DMS114 treated with DMSO at 0.1 percent for 48 hours (cell line): ENCODE data around the gene OR52K1.
"Not testable (repeated sequence)": the region's sequence is repeated elsewhere in the genome, so short reads cannot be mapped to it uniquely, and the experiment has no call there.

Experiments
- DNase-seq: peaks from one replicate; lab custom pipeline; 2025; ENCODE audit not compliant: unreplicated experiment; lab: John Stamatoyannopoulos, UW

OR52K1 gene

DNA sequence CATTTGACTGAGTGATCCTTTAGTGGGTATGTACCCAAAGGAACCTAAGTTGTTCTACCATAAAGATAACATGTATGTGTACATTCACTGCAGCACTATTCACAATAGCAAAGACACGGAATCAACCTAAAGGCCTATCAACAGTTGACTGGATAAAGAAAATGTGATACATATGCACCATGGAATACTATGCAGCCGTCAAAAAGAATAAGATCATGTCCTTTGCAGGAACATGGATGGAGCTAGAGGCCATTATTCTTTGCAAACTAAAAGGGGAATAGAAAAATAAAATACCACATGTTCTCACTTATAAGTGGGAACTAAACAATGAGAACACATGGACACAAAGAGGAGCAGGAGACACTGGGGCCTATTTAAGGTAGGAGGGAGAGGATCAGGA, 9.0 kb downstream of the OR52K1 start:
- not testable (repeated sequence) for DNase-seq

DNA sequence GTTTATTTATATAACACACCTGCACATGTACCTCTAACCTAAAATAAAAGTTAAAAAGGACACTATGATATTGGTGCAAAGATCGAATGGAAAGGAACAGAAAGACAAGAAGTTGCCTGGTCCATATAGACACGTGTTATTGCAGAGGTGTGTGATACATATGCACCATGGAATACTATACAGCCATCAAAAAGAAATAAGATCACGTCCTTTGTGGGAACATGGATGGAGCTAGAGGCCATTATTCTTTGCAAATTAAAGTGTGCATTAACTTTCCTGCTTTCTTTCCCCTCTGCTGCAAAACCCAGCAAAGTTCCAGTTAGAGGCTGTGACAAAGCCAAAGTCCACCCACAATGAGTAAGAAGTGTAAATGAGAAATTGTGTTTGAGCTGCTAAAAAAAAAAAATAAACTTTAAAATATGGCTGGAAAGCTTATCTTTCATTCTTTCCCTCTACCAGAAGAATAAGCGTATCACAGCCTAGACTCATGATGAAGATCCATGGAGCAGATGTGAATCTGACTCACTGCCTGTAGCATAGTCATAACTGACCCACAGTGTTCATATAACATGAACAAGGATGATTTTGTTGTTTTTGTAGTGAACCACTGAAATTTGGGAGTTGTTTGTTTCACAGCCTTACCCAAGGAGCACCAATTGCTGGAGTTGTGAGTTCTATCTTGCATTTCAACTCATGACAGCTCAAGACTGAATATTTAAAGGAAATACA, 9.6 kb downstream of the OR52K1 start:
- DNase-seq: no peak

DNA sequence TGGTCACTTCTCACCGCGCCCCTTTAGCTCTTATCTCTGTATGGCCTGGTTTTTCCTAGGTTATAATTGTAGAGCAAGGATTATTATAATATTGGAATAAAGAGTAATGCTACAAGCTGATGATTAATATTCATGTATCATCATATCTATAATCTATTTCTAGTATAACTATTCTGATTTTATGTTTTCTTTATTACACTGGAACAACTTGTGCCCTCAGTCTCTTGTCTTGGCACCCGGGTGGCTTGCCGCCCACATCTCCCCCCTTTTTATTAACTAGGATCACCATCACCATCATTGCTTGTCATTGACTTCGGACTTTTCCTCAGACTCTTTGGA, 11.0 kb downstream of the OR52K1 start:
- DNase-seq: no peak

DNA sequence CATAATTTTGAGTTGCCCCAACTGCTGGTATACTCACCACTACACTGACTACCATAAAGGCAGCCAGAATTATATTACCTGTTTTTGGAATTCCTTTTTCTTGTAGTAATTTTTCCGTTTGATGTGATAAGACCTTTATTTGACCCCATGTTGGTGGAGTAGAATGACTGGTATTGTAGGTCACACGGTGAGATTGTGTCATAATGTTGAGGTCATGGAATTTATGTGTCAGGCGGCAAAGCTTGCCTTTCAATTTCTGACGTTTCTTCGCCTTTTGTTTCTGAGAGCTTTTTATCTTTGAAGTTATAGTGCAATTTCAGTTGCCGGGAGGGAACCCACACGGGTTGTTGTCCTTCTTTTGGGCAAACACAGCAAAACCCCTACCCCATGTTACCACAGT, 13.0 kb downstream of the OR52K1 start:
- no peak for DNase-seq

DNA sequence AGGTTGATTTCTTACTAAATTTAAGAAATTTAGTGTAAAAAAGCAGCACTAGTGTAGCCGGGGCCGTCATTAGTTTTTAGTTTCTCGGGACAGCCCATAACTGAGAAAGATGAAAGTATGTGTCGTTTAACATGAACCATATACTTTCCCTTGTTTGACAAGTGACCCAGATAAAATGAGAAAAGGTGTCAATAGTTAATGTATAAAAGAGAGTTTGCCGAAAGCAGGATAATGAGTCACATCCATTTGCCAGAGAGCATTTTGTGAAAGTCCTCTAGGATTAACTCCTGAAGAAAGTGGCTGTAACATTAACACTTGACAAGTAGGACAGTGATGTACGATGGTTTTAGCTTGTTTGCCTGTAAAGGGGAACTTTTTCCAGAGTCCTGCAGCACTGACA, 13.5 kb downstream of the OR52K1 start:
- no peak for DNase-seq

DNA sequence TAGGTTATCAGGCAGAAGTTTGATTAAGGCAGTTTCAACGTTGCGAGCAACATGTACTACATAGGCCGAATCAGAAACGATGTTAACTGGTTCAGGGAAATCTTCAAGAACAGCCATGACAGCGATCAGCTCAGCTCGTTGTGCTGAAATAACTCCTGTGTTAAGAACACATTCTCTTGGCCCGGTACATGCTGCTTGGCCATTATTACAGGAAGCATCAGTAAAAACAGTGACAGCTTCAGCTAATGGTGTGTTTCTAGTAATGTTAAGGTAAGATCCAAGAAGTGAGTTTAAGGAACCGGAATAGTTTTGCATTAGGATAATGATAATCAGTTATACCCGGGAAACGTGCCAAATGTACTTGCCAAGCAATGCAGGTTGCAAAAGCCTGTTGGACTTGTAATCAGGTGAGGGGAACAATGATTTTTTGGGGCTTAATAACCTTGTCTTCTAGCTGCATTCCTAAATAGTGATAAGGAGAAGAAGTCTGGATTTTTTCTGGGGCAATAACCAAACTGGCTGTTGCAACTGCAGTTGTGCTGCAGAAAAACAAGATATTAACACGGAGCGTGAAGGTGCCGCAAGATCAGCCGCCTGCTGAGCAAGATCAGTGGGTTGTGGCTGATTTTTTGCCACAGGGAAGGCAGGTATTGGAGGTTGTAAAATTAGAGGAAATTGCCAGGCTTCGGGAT, 14.3 kb downstream of the OR52K1 start:
- no peak for DNase-seq

DNA sequence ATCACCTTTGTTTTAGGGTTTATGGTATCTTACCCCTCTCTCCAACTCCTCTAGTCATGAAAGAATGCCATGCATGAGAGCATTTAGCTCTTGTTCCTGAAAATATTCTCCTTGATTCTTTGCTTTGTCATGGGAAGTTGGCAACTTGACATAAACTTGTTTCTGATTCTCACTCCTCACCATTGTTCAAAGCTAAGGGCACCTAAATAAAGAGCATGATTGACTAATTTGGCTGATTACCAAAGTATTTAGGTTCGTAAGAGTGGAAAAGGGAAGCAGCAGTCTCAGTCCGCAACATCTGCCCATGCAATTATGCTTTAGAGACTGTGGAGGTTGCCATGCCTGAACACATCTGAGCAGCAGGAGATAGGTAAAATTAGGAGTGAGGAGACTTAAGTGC, 26.4 kb downstream of the OR52K1 start:
- DNase-seq: no peak

DNA sequence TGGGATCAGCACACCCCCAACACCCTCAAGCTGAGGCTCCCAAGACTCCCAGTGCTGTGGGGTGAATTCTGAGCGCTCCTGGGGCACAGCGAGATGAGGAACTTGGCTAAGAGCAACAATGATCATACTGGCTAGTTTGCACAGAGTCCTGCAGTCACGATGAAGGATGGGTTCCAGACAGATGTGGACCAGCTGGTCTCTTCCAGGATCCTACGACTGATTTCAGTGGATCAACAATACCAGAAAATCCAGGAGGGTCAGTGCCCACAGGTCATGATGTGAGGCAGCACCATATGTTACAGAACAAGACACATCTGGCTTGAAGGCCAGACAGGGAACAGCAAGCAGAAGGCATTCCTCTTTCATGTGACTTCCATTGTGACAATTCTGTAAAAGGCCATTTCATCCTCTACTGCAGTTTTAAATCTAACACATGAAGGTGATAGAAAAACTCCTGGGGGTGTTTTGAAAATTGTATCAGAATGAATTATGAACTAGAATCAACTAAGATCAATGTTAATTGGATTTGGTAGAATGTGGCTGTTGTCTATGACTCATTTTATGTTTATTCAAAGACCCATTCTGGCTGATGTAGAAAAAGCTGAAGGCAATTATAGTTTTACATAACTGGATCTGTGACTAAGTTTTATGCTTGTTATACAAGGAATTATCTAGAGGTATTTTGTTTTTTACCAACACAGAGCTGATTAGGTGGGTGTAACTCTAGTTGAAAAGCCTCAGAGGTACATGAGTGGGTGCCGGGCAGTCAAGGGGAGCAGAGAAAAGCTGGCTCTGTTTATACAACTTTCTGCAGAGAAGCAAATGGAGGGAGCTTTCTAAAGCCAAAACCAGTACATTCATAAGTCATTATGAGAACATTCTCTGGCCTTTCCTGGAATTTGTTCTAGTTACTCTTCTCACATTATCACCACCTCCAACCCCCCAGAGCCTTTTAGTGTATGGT, 29.1 kb downstream of the OR52K1 start:
- DNase-seq: no peak

DNA sequence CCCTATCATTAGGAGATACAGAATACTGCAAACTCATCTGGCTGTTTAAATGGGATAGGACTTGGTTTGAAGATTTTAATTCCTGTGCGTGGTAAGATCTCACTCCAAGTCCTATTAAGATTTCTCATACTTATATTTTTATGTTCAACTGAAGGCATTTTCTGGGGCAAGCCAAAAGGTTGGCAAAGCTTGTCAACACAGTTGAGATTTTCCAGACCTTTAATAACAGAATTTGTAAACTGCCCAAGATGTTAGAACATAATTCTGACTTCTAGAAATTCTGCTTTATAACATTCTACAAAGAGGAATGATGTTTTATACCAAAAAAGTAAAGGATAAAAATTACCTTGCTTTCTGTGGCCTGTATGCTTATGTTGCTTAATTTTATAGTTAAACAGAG, 31.8 kb downstream of the OR52K1 start:
- DNase-seq: no peak

DNA sequence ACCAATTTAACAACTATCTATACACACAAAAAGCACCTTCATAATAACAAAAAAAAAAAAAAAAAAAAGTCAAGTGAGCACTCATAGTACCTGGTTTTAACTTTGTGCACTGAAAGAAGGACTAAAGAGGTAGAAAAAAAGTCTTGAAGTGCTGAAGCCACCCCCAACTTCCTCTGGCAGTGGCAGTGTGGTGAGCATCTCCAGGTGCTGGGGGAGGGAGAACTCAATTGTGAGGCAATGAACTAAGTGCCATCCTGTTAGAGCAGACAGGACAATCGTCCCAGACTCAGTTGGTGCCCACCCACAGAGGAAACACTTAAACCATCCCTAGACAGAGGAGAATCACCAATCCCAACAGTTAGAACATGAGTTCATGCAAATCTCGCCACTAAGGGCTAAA, 39.9 kb downstream of the OR52K1 start:
- no peak for DNase-seq

DNA sequence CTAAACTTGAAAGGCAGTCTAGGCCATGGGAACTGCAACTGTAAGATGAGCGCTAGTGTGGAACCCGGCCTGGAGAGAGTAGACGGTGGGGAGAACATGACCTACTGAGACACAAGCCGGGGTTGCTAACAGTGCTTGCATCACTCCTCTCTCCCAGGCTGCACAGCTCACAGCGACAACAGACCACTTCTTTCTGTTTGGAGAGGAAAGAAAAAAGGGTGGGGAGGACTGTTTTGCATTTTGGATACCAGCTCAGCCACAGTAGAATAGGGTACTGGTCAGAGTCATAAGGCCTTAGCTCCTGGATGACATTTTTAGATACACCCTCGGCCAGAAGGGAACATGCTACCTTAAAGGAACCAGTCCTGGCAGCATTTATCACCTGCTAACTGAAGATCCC, 40.3 kb downstream of the OR52K1 start:
- no peak for DNase-seq

DNA sequence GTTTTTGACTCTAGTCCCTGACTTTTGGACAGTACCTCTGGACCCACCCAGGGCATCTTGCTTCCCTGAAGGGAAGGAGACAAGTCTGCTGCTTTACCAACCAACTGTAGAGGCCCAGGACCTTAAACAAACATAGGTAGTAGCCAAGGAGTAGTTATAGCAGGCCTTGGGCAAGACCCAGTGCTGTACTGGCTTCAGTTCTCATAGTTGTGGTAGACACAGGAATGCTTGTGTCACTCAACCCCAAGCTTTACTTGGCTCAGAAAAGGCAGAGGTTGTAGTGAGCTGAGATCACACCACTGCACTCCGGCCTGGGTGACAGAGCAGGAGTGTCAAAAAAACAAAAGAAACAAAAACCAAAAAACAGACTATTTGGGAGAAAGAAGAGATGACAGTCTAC, 41.2 kb downstream of the OR52K1 start:
- DNase-seq: no peak

DNA sequence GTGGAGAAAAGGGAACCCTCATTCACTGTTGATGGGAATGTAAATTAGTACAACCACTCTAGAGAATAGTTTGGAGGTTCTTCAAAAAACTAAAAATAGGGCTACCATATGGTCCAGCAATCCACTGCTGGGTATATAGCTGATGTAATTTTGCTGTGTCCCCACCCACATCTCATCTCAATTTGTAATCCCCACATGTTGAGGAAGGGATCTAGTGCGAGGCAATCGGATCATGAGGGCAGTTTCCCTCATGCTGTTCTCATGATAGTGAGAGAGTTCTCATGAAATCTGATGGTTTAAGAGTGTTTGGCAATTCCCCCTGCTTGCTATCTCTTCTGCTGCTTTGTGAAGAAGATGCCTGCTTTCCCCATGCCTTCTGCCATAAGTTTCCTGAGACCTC, 45.5 kb downstream of the OR52K1 start:
- no peak for DNase-seq

DNA sequence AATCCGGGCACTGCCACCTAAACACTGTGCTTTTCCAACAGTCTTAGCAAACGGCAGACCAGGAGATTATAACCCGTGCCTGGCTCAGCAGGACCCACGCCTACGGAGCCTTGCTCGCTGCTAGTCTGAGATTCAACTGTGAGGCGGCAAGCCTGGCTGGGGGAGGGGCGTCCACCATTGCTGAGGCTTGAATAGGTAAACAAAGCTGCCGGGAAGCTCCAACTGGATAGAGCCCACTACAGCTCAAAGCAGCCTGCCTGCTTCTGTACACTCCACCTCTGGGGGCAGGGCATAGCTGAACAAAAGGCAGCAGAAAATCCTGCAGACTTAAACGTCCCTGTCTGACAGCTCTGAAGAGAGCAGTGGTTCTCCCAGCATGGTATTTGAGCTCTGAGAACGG, 49.2 kb downstream of the OR52K1 start:
- DNase-seq: not testable (repeated sequence)

DNA sequence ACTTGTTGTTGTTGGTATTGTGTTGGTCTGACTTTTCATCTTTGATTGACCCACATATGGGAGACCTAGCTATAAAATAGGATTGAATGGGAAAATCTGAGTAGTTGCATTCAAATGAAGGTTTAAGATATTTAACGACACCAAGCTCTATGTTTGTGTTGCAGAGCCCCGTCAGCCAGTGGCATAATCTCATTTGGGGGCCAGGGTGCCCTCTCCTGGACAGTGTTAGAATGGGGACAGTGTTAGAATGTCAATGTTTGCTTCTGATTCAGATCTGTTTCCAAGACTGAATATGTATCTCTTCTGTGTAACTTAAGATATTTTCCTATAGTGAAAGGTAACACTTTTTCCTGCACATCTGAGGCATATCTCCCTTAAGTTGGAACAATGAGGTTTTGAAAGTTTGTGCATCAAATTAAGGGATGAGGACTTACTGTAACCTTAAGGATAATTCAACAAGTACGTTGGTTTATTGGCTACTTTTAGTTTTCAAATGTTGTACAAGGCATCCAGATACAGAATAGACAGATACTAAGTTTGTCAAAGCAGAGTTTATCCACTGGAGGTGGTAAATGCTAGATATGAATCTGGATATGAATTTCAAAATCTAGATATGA, 57.3 kb downstream of the OR52K1 start:
- DNase-seq: peak; percentile 23

DNA sequence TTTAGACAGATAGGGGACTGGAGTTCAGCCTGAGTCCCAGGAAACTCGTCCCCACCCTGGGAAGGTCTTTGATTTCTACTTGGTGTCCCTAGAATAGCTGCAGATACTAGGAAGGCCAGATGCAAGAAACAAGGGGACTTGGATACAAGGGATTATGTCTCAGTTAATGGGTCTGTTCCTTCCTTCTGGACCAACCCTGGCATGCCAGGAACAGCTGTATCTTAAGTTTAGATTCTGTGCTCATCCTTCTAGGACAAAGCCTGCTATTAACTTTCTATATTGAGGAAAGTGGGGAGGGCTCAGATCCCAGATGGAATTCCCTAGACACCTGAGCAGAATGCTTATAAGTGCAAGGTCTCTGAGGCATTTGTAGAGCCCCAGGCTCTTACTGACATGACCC, 58.6 kb downstream of the OR52K1 start:
- DNase-seq: no peak
